Measurements from ENCODE around the gene CACNA1E.

- TF ChIP-seq CTCF (IDR thresholded peaks at IDR 0.05; ENCODE audit: insufficient read depth, low read length, poor library complexity, severe bottlenecking) (no peak), EZH2phosphoT487 (conservative IDR thresholded peaks at IDR 0.05; ENCODE audit: low read length) (no peak)
Measured at GRCh38 chr1:181777286-181777685, 294.0 kb downstream of the CACNA1E start.

Measured in SU-DHL-6 (cell line).